H54 (cell line): ENCODE measurements around the gene CELF5.

Source experiments
- DNase-seq: peaks from one replicate; pipeline ENCODE4 v3.0.0; 2011; ENCODE audit warnings: low spot score, mixed read lengths; ENCODE audit not compliant: insufficient read length
- FAIRE-seq: peaks from 3 replicates; lab custom pipeline; 2011; peaks lifted over from hg19 to GRCh38; lab: Jason Lieb, UNC
- POLR2A ChIP-seq: IDR thresholded peaks from 2 replicates; pipeline ENCODE4 v1.6.1; 2011; ENCODE audit warnings: low read depth, mild to moderate bottlenecking, low read length

CELF5 gene

DNA sequence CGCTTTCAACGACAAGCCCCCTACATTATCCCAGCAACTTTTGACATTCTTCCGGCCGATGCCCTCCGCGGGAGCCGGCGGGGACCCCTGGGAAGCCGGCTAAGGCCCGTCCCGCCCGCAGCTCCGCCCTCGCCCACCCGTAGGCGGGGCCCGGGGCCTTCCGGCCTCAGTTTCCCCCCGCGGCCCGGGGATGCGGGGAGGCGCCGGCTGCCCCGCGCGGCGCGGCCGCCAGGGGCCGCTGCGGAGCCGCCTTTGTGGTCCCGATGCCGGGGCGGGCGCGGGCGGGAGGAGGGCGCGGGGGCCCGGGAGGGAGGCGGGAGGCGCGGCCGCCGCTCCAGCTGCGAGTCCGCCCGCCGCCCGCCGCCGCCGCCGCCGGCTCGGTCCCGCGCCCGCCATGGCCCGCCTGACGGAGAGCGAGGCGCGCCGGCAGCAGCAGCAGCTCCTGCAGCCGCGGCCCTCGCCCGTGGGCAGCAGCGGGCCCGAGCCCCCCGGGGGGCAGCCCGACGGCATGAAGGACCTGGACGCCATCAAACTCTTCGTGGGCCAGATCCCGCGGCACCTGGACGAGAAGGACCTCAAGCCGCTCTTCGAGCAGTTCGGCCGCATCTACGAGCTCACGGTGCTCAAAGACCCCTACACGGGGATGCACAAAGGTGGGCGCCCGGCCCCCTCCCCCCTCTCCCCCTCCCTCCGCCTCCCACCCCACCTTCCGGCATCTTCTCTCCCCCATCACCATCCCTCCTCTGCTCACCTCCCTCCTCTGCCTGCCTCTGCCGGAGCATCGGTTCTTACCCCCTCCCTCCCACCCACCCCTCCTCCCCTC is at the start of gene CELF5:
CELF5 (plus strand) TSS at position 316 of the 823 bp plus-strand sequence; CDS start at position 395, 79 bp downstream.
- no peak for FAIRE-seq
- TF ChIP-seq POLR2A = no peak
- peak; percentile 82 for DNase-seq

DNA sequence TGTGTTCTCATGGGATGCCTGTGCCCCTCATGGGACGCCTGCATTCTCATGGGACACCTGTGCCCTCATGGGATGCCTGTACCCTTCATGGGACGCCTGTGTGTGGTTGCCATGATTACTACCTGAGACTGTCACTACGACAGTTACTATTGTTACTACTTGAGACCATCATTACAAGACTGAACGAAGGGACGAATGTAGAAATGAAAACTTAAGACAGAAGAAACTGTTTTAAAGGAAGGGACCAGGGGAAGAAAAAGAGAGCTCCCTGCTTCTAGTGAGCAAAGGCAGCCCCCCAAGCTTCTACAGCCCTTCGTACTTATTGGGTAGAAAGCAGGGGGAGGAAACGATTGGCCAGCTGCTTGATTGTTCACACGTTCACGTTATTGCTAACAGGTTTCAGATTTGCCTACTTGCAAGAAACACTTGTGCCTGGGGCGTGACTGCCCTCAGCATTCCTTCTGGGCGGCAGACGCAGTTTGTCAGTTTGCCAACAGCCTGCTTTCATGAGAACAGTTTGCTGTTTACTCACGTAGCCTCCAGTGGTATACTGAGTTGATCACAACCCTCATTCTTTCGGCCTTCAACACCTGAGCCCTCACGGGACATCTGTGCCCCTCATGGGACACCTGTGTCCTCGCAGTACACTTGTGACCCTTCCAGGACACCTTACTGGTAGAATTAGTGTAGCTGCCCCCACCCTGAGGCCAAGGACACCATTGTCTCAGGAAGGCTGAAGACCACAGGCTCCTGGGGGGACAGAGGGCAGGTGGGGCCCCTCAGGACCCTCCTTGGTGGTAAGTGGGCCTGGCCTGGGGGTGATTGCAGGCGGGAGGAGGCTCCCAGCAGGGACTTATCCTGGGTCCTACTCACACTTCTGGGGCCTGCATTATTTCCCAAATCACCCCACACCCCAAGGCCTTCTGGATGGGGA is 48.4 kb upstream of the CELF5 start:
- 0 out of 2 replicates have a peak, but pooled peaks have one; percentile 3 for TF ChIP-seq POLR2A
- no peak for DNase-seq
- FAIRE-seq = peak; percentile 85

DNA sequence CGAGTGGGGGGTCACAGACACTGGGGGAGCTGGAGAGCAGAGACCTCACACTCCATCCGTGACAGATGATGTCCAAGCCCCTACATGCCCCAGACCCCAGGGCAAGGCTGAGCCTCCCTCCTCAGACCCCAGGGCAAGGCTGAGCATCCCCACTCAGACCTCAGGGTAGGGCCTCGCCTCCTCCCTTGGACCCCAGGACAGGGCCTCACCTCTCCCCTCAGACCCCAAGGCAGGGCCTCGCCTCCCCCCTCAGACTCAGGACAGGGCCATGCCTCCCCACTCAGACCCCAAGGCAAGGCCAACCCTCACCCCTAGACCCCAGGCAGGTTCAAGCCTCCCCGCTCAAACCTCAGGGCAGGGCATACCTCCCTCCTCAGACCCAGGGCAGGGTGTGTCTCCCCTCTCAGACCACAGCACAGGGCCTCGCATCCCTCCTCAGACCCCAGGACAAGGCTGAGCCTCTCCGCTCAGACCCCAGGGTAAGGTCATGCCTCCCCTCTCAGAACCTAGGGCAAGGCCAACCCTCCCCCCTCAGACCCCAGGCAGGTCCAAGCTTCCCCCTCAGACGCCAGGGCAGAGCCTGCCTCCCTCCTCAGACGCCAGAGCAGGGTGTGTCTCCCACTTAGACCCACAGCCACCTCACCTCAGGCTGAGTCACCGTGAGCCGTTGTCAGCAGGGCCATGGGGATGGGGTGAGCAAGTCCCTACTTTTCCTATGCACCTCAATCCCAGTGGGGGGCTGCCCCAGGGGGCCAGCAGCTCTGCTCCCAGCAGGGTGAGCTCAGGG is 47.6 kb upstream of the CELF5 start:
- TF ChIP-seq POLR2A = peak; percentile 44; the same call in 1 of the 2 replicates
- peak; percentile 88 for FAIRE-seq
- DNase-seq = peak; percentile 100

DNA sequence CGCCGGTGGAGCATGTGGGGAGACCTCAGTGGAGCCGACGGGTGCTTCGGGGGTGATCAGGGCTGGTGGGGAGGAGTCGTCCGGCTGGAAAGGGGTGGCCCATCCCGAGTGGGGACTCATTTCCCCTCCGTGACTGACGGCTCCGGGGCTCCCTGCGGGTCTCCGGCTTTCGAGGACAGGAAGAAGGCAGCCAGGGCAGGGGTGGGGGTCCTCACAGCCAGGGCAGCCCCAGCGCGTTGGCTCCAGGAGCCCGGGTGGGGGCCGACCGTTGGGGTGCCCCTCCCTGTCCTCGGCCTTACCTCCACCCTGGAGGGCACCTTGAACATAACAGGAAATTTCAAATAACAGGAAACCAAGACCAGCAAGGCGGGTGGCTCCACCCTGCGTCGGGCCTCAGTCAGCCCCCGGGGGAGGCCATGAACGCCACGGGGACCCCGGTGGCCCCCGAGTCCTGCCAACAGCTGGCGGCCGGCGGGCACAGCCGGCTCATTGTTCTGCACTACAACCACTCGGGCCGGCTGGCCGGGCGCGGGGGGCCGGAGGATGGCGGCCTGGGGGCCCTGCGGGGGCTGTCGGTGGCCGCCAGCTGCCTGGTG is 46.0 kb upstream of the CELF5 start, which contains the start of gene S1PR4:
S1PR4 (plus strand) TSS at position 393 of the 596 bp plus-strand sequence; CDS start at position 417, 24 bp downstream.
- FAIRE-seq = no peak
- DNase-seq = no peak
- no peak for TF ChIP-seq POLR2A

DNA sequence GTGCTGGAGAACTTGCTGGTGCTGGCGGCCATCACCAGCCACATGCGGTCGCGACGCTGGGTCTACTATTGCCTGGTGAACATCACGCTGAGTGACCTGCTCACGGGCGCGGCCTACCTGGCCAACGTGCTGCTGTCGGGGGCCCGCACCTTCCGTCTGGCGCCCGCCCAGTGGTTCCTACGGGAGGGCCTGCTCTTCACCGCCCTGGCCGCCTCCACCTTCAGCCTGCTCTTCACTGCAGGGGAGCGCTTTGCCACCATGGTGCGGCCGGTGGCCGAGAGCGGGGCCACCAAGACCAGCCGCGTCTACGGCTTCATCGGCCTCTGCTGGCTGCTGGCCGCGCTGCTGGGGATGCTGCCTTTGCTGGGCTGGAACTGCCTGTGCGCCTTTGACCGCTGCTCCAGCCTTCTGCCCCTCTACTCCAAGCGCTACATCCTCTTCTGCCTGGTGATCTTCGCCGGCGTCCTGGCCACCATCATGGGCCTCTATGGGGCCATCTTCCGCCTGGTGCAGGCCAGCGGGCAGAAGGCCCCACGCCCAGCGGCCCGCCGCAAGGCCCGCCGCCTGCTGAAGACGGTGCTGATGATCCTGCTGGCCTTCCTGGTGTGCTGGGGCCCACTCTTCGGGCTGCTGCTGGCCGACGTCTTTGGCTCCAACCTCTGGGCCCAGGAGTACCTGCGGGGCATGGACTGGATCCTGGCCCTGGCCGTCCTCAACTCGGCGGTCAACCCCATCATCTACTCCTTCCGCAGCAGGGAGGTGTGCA is 45.3 kb upstream of the CELF5 start:
- TF ChIP-seq POLR2A = no peak
- no peak for FAIRE-seq
- DNase-seq = no peak

DNA sequence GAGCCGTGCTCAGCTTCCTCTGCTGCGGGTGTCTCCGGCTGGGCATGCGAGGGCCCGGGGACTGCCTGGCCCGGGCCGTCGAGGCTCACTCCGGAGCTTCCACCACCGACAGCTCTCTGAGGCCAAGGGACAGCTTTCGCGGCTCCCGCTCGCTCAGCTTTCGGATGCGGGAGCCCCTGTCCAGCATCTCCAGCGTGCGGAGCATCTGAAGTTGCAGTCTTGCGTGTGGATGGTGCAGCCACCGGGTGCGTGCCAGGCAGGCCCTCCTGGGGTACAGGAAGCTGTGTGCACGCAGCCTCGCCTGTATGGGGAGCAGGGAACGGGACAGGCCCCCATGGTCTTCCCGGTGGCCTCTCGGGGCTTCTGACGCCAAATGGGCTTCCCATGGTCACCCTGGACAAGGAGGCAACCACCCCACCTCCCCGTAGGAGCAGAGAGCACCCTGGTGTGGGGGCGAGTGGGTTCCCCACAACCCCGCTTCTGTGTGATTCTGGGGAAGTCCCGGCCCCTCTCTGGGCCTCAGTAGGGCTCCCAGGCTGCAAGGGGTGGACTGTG is 44.6 kb upstream of the CELF5 start:
- no peak for DNase-seq
- no peak for FAIRE-seq
- no peak for TF ChIP-seq POLR2A

DNA sequence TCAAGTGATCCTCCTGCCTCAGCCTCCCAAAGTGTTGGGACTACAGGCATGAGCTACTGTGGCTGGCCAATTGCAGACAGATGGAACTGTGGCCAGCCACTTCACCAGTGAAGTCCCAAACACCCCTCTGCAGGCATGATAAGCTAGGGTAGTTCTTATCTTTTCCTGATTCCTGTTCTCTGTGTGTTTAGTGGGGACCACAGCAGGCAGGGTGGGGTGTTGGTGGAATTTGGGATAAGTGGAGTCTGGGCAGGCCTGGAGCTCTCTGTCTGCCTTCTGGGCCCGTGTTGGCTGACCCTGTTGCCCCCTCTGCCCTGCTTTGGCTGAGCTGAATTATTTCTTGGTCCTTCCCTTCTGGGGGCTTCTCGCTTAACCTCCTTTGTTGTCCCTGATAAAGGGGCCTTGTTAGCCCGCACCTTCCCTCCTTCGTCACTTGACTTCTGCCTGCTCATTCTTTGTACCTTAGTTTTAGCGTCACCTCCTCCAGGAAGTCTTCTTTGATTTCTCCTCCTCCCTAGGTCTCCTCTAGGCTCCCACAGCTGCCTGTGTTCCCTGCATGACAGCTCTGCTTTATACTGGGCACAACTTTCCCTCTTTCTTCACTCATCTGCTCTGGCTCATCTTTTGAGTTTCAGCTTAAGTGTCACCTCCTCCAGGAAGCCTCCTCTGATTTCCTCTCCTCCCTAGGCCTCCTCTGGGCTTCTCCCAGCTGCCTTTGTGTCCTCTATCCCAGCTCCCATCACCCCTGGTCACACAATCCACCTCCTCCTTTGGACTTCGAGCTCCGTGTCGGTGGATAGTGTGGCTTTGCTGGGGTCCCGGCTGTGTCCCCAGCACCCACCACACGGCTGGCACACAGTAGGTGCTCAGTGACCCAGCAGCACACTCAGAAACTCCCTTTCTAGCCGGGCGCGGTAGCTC is 40.5 kb upstream of the CELF5 start:
- FAIRE-seq (no peak), DNase-seq (no peak)
- no peak for TF ChIP-seq POLR2A

DNA sequence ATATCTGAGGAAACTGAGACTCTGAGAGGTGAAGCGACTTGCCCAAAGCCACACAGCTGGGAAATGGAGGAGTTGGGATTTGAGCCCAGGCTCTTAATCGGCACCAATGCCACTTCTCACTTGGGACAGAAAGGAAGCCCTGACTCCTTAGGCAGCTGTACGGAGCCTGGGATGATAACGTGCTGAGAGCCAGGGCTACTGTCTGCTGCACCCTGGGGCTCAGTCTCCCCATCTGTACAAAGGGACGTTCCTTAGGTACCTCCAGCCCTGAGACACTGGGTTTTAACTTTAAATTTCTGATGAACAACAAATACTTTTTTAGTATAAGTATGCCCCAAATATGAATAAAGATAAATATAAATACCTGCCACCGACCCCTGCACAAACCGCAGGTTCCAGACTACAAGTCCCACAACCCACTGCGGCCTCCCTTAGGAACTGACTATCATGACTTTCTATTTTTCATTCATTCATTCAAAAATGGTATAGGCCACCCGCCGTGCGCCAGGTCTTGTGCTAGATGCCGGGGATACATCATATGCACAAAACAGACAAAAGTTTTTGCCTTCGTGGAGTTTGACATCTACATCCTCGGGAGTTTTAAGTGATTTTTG is 39.5 kb upstream of the CELF5 start:
- TF ChIP-seq POLR2A = no peak
- DNase-seq (peak; percentile 84), FAIRE-seq (no peak)

DNA sequence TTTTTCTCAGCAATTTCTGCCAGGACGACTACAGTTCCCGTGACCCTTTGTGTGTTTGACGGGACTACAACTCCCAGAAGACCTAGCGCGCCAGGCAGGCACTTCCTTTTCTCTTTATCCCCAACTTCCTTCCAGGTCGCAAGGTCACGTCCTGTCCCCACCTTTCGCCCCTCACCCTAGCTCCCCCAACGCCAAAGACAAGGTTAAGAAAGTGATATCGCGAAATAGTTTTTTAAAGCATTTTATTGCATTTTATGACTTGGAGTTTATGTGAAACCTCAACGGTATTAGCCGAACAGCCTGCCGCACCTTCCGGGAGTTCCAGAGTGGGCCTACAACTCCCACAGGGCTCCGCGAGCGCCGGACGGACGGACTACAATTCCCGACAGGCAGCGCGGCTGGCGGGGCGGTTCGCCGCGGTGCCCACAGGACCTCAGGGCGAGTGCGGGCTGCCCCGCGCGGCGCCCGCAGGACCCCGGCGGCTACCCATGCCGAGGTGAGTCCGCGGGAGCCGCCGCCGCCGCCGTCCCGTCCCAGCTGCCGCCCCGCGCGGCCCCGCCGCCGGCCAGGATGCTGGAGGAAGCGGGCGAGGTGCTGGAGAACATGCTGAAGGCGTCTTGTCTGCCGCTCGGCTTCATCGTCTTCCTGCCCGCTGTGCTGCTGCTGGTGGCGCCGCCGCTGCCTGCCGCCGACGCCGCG is 38.9 kb upstream of the CELF5 start, which contains the start of gene NCLN:
NCLN (plus strand) TSS at position 470 of the 699 bp plus-strand sequence; CDS start at position 571, 101 bp downstream.
- TF ChIP-seq POLR2A = peak; percentile 83
- FAIRE-seq (peak; percentile 50), DNase-seq (peak; percentile 90)

DNA sequence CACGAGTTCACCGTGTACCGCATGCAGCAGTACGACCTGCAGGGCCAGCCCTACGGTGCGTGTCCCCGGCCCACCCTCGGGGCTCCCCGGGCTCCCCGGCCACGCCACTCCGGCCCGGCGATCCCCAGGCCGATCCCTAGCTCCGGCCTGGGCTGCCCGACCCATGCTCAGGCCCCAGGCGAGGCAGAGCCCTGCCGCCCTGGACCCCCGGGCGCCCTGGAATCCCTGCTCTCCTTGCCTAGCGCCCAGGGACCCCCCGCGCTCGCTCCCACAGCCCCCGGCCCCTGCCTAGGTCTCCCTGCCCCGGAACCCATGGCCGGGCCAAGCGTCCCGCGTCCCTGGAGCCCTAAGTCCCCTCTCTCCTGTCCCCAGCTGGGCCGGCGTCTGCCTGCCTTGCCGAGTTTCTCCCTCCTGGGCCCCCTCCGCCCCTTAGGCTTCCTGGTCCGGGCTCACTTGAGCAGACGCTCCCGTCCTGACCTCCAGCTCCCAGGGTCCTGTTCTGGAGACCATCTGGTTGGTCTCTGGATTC is 38.2 kb upstream of the CELF5 start:
- FAIRE-seq = no peak
- no peak for DNase-seq
- TF ChIP-seq POLR2A = no peak
